Caco-2 (cell line): ENCODE measurements around the gene VPS37D. TPM values are rescaled to one million over a fixed set of nuclear protein-coding genes. Genes with fewer than 3 reads are reported as not detected.

ENCODE experiments used
- BruUV-seq: library from RNA; stranded (reverse); fragments of 400-500 nt; replicated peaks from 2 replicates; lab custom pipeline; 2021; lab: Mats Ljungman, UMichigan
- CTCF ChIA-PET: fragments of 300-600 bp; sonication (Branson Sonifier 250); formaldehyde crosslinking; loops from one replicate; lab custom pipeline; 2022; ENCODE audit warnings: antibody characterized with exemption; lab: Charles Lee
- POLR2A ChIA-PET: fragments of 300-600 bp; sonication (Branson Sonifier 250); formaldehyde crosslinking; loops from one replicate; lab custom pipeline; 2022; ENCODE audit warnings: antibody characterized with exemption; lab: Charles Lee
- DNase-seq, 2 experiments: peaks; one replicate each; pipeline versions ENCODE4 v3.0.0 to v3.0.0-alpha.2; 2020 to 2022
- H3K27me3 ChIP-seq: replicated peaks from 2 replicates; pipeline ENCODE4 v1.6.0; 2011; ENCODE audit warnings: low read length; ENCODE audit not compliant: control insufficient read depth, insufficient read depth
- H3K36me3 ChIP-seq: 2 replicates; pipeline ENCODE4 v1.5.1; 2011; ENCODE audit warnings: low read length; ENCODE audit not compliant: control insufficient read depth, insufficient read depth
- H3K4me1 ChIP-seq: fragments of 250-450 bp; sonication (Bioruptor Pico); 2 replicates; pipeline ENCODE4 v1.5.1; 2020; ENCODE audit warnings: mild to moderate bottlenecking
- H3K4me3 ChIP-seq: 2 replicates; pipeline ENCODE4 v1.5.1; 2011; ENCODE audit warnings: low read depth, mild to moderate bottlenecking, control low read depth, low read length
- H3K9me3 ChIP-seq: fragments of 250-450 bp; sonication (Bioruptor Pico); 2 replicates; pipeline ENCODE4 v1.5.1; 2020; ENCODE audit warnings: mild to moderate bottlenecking, moderate library complexity
- H3K27ac Mint-ChIP-seq: one replicate; pipeline ENCODE4 v1.8.0; 2022; ENCODE audit warnings: mixed read lengths; ENCODE audit not compliant: unreplicated experiment
- H3K27me3 Mint-ChIP-seq: one replicate; pipeline ENCODE4 v1.8.0; 2022; ENCODE audit warnings: mixed read lengths; ENCODE audit not compliant: insufficient read depth, unreplicated experiment
- H3K36me3 Mint-ChIP-seq: one replicate; pipeline ENCODE4 v1.8.0; 2022; ENCODE audit warnings: mild to moderate bottlenecking, mixed read lengths; ENCODE audit not compliant: insufficient read depth, unreplicated experiment
- H3K4me1 Mint-ChIP-seq: one replicate; pipeline ENCODE4 v1.8.0; 2022; ENCODE audit warnings: low read depth, mixed read lengths; ENCODE audit not compliant: unreplicated experiment
- H3K4me3 Mint-ChIP-seq: one replicate; pipeline ENCODE4 v1.8.0; 2022; ENCODE audit warnings: mild to moderate bottlenecking, moderate library complexity, mixed read lengths; ENCODE audit not compliant: unreplicated experiment
- H3K9me3 Mint-ChIP-seq: one replicate; pipeline ENCODE4 v1.8.0; 2022; ENCODE audit warnings: mixed read lengths; ENCODE audit not compliant: unreplicated experiment
- CTCF ChIP-seq, 2 experiments: fragments of 200-600 bp in 1 of 2; IDR thresholded peaks; 1 replicate in 1 of 2; 2 replicates in 1 of 2; pipeline versions ENCODE4 v1.5.1 to v1.8.0; 2011 to 2022; ENCODE audit warnings: antibody characterized with exemption in 1 of 2, control low read depth in 1 of 2, inconsistent platforms in 1 of 2, low read depth in 1 of 2, low read length in 1 of 2, mild to moderate bottlenecking in 1 of 2, moderate library complexity in 1 of 2; ENCODE audit not compliant: insufficient read depth in 1 of 2, severe bottlenecking in 1 of 2, unreplicated experiment in 1 of 2
- intact Hi-C: fragments of 100-400 bp; cut with micrococcal nuclease; formaldehyde crosslinking; loops from one replicate; pipeline ENCODE4 v1.10.0; 2022; ENCODE audit not compliant: unreplicated experiment
- total RNA-seq: library from RNA; stranded (reverse); gene quantifications from 2 replicates; pipeline ENCODE4 v1.2.3, GENCODE V29; 2022

Gene VPS37D
- total RNA-seq, 1 experiment from 2014 or later: 2.7 TPM

DNA sequence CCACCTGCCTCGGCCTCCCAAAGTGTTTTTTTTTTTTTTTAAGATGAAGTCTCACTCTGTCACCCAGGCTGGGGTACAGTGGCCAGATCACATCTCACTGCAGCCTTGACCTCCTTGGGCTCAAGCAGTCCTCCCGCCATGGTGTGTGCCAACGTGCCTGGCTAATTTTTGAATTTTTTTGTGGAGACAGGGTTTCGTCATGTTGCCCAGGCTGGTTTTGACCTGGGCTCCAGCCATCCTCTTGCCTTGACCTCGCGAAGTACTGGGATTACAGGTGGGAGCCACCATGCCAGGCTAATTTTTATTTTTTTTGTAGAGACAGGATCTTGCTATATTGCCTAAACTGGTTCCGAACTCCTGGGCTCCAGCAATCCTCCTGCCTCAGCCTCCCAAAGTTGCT is 34.3 kb upstream of the VPS37D start:
- Mint-ChIP-seq H3K4me1 (no peaks in the 10 kb centered on the region), H3K27ac (no peak overlapping the region), H3K4me3 (no peak overlapping the region), H3K27me3 (peaks cover 3% of the 10 kb centered on the region), H3K9me3 (no peaks in the 10 kb centered on the region), H3K36me3 (no peaks in the 10 kb centered on the region)
- POLR2A ChIA-PET: no interaction called here
- no peak overlapping the region for H3K4me3 ChIP-seq
- TF ChIP-seq CTCF (IDR thresholded peaks at IDR 0.05; ENCODE audit: insufficient read depth in 1 of 2, low read depth in 1 of 2, low read length in 1 of 2, severe bottlenecking in 1 of 2, unreplicated experiment in 1 of 2): no peak
- peaks cover 5% of the 10 kb centered on the region; the same call in 1 of the 2 replicates for H3K4me1 ChIP-seq
- H3K36me3 ChIP-seq: no peaks in the 10 kb centered on the region
- intact Hi-C loops: no loop called here
- DNase-seq: no peak
- no peaks in the 10 kb centered on the region for H3K9me3 ChIP-seq
- BruUV-seq: no TSS peak
- H3K27me3 ChIP-seq: no peaks in the 10 kb centered on the region
- CTCF ChIA-PET: interaction anchor here (1.0 kb wide), 1 partner anchor 9 kb away, joined by 3 read pairs; the partner anchor contains the start of gene MLXIPL

- BruUV-seq: no TSS peak
- intact Hi-C loops: no loop called here
- H3K27me3 Mint-ChIP-seq: peaks cover 1% of the 10 kb centered on the region
- CTCF ChIA-PET: interaction anchor here (1.0 kb wide), 1 partner anchor 9 kb away, joined by 3 read pairs; the partner anchor contains the start of gene MLXIPL
- Histone ChIP-seq H3K36me3 (no peaks in the 10 kb centered on the region), H3K9me3 (no peaks in the 10 kb centered on the region), H3K4me1 (peaks cover 5% of the 10 kb centered on the region; the same call in 1 of the 2 replicates), H3K4me3 (no peak overlapping the region), H3K27me3 (no peaks in the 10 kb centered on the region)
- TF ChIP-seq CTCF (IDR thresholded peaks at IDR 0.05; ENCODE audit: insufficient read depth in 1 of 2, low read depth in 1 of 2, low read length in 1 of 2, severe bottlenecking in 1 of 2, unreplicated experiment in 1 of 2): no peak
- no peaks in the 10 kb centered on the region for H3K4me1 Mint-ChIP-seq
- no peaks in the 10 kb centered on the region for H3K9me3 Mint-ChIP-seq
- POLR2A ChIA-PET: no interaction called here
- no peaks in the 10 kb centered on the region for H3K36me3 Mint-ChIP-seq
- H3K4me3 Mint-ChIP-seq: no peak overlapping the region
- no peak overlapping the region for H3K27ac Mint-ChIP-seq
- no peak for DNase-seq
These were observed 33.8 kb upstream of the VPS37D start for GRCh38 chr7:73633844-73634243.

DNA sequence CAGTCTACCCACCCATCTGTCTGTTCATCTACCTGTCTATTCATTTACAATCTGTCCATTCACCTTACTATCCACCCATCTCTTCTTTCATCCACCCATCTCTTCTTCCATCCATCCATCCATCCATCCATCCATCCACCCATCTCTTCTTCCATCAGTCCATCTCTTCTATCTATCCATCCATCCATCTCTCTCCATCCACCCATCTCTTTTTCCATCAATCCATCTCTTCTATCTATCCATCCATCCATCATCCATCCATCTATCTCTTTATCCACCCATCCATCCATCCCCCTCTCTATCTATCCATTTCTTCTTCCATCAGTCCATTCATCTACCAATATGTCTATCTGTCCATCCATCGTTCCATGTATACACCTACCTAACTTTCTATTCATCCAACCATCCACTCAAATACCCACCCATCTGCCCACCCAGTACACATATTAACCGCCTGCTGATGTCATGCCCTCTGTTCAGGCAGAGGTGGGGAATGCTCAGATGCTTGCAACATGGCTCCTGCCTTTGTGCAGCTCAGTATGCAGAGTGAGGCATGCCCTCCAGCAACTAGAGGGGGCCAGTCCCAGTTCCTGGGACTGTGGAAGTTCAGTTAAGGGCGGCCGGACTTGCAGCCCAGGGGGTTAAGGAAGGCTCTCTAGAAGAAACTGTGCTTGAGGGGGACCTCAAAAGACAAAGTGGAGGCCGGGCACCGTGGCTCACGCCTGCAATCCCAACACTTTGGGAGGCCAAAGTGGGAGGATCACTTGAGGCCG is 32.0 kb upstream of the VPS37D start:
- TF ChIP-seq CTCF (IDR thresholded peaks at IDR 0.05; ENCODE audit: insufficient read depth in 1 of 2, low read depth in 1 of 2, low read length in 1 of 2, severe bottlenecking in 1 of 2, unreplicated experiment in 1 of 2): no peak
- intact Hi-C loops: no loop called here
- no TSS peak for BruUV-seq
- H3K27ac Mint-ChIP-seq: no peak overlapping the region
- no peak for DNase-seq
- no peak overlapping the region for H3K4me3 Mint-ChIP-seq
- no peaks in the 10 kb centered on the region for H3K9me3 Mint-ChIP-seq
- H3K4me1 Mint-ChIP-seq: no peaks in the 10 kb centered on the region
- Histone ChIP-seq H3K4me1 (no peaks in the 10 kb centered on the region; the same call in 1 of the 2 replicates), H3K9me3 (no peaks in the 10 kb centered on the region), H3K4me3 (no peak overlapping the region), H3K27me3 (no peaks in the 10 kb centered on the region), H3K36me3 (no peaks in the 10 kb centered on the region)
- ChIA-PET POLR2A (no interaction called here), CTCF (no interaction called here)
- H3K36me3 Mint-ChIP-seq: no peaks in the 10 kb centered on the region
- H3K27me3 Mint-ChIP-seq: no peaks in the 10 kb centered on the region
